Activated CD4-positive, CD25-positive, alpha-beta regulatory T cell (primary cell): Measurements from ENCODE around the gene KLHL24.
"Not testable (repeated sequence)": the region's sequence is repeated elsewhere in the genome, so short reads cannot be mapped to it uniquely, and the experiment has no call there.

ENCODE experiments used
- DNase-seq, 4 experiments: peaks; one replicate each; lab custom pipeline; 2025; lab: John Stamatoyannopoulos, UW

The KLHL24 gene

DNA sequence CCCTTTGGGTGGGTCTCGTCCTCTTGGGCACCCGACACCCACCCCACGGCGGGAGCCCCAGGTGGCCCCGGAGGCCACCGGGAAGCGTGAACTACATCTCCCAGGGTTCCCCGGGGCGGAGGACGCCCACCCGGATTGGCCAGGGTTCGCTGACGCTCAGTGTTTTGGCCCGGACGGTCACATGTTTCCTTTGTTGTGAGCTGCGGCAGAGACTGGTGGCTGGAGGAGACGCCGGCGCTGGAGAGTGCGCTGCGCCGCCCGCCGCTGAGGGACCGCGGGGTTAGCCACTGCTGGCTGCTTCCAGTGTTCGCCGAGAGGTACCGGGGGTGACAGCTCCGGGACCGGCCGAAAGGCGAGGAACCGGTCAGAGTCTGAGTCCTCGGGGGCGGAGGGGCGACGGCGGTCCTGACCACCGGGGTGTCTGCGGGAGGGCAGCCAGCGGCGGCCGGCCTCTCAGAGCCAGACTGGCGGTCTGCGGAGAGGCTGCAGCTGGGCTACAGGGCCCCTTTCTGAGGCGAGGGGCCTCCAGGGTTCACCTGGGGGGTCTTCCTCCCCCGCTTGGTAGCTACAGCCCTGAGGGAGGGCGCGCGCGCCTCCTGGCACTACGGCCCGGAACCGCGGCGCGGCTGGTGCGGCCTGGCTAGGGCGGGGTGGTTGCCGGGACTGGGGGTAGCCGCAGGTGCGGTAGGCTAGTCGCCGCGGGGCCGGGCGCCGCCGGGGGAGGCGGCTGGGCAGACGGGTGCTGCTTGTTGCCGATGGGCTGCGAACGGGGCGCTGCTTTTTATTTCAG is at the start of gene KLHL24:
Gene KLHL24, plus strand, starts transcription at position 193 of the 790 bp plus-strand sequence. CDS start 14,734 bp downstream, outside the sequence.
- DNase-seq = peak; percentile 76 to 84 (median 80)

- DNase-seq = no peak
Observed at GRCh38 chr3:183586477-183586876, 48.9 kb upstream of the KLHL24 start.

DNA sequence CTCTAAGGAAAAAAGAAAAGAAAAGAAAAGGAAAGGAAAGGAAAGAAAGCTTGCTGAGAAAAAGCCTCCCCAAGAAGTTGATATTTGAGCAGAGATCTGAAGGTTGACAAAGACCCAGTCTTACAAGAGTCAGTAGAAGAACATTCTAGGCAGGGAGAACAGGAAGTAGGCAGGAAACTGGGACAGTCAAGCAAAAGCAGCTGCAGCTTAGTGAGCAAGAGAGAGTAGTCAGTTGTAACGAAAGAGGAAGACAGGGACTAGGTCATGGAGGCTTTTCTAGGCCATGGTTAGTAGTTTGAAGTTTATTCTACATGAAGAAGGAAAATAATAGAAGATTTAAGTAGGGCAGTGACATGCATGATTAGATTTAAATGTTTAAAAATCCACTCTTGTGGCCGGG is 48.1 kb upstream of the KLHL24 start:
- no peak for DNase-seq

DNA sequence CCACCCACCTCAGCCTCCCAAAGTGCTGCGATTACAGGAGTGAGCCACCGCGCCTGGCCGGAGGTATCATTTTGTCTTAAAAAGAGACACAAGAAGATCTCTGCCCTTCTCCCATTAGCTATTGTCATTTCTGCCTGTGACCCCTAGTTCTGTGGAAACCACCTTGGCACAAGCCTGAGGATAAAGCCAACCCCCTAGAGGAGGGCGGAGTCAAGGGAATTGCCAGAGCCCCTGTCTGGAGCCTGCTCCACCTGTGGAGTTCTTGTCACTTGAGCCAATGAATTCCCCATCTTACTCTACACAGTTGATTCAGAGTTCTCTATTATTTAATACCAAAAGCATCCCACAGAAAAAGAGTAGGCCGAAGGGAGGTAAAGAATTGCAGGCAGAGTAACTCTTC is 45.0 kb upstream of the KLHL24 start:
- no peak for DNase-seq

DNA sequence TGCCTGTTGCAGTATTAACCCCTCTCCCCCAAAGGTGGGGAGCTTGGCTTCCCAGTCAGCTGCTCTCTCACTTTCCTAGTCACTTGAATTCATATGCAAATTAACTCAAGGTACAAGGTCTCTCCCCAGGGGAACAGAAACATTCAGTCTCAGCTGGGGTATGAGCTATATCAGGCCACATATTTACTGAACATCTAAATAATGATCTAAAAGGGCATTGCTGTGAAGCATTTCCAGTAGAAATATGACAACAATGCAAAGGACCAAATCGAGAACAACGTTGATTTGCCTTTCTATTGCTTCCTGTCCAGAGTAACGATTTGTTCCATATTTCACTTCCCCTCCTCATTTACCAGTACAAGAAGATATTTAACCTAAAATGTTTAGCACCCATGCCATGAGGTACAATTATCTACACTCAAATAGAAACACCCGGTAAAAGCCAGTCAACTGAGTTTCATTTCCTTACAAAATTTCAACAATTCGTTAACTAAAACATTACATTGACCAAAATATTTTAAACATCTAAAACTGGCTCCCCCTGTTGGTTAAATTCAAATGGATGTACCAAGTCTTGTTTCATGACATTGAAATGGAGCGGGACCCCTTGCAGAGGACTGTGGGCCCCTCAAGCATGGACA is 43.4 kb upstream of the KLHL24 start:
- DNase-seq = no peak

- no peak for DNase-seq
Observed at GRCh38 chr3:183592821-183593220, 42.6 kb upstream of the KLHL24 start.

DNA sequence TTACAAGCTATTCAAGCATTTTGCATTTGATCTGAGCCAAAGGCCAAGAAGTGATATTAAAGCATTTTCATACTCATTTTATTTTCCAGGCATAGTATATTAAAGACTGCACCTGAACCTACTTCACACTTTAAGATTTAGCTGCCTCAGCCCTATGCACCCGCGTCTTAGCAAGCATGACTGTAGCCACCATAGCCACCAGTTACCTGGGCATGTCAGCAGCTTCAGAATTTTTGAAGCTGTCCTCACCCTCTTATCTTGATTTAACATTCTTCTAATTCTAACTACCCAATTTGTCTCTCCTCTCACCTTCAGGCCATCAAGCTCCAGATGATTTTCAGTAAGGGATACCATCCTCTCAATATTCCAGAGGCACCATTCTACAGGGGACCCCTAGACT is 40.8 kb upstream of the KLHL24 start:
- no peak for DNase-seq

DNA sequence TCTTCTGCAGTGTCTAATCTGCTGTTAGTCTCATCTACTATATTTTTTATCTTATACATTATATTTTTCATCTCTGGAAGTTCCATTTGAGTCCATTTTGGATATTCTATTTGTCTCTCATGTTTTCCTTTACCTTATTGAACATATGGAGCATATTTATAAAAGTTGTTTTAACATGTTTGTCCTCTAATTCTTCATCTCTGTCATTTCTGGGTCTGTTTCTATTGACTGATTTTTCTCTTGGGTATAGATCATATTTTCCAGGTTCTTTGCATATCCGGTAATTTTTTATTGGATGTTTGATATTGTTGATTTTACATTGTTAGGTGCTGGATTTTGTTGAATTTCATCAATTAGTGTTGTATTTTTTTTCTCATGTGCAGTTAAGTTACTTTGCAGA is 37.5 kb upstream of the KLHL24 start:
- no peak for DNase-seq

- not testable (repeated sequence) for DNase-seq
Observed at GRCh38 chr3:183611326-183611725, 24.1 kb upstream of the KLHL24 start.

DNA sequence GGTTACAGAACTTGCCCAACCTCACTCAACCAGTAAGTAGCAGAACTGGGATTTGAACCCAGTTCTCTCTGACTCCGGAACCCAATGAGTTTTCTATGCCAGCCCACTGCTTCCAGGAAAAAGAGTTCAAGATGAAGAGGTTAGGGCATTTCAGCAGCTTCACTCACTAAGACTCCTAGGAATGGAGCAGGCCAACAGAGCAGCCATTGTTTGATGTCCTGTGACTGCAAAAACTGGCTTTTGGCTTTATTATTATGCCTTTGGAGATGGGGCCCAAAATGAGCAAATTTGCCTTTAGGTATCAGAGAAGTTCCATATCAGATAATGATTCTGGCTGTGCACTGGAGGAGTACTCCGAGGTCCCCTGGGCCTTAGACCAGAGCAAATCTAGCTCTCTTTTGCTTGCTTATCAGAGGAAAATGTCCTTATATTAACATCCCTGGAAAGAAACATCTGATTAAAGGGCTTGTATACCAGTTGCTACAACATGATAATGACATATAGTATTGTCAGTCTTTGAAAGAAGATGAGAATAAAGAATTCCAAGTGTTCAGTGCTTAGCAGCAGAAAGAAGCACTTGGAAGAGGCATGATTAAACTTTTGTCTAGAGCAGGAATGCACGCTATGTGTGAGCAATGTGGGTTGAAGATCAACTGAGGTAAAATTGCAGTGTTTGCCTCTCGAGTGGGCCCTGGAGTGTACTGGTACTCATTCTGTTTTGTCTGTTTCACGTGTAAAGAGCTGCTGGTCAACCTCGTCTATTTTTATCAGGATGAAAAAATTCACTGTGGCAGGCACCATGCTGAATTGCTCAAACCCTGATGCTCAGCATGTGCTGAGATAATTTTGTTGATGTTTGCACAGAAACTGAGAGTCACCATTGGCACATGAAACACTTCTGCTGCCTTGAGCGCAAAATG is 21.8 kb upstream of the KLHL24 start:
- DNase-seq = no peak

DNA sequence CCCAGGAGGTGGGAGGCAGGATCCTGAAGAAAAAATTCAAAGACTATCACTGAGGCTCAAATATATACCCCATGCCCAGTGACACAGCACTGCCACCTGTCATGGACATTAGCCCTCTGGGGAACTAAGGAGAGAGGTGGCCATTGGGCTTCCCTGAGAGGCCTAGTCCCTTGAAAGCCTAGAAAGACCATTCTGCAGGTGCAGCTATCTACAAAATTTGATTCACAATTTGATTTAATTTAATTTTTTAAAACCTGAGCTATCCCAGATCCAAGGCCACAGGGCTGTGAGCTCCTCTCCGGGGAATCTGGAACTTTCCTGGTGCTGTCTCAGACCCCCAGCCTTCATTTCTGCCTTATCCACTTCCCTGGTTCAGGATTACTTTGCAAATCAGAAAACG is 16.9 kb upstream of the KLHL24 start:
- DNase-seq = no peak

DNA sequence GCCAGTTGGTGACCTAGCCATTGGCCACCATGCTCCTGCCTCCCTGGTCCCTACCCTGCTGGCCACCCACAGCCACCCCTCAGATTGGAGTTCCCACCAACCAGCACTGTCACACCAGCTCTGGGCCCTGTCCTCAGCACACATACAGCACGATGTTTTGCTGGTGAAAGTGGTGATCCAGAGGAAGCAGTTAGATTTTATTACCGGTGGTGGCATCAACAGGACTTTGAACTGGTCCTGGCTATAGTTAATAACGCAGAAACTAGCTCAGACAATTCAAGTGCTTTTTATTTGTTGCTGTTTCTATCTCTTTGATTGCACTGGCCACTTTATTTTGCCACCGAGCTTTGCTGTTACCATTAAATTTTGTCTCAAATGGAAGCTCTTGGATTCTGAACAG is 16.4 kb upstream of the KLHL24 start:
- no peak for DNase-seq

DNA sequence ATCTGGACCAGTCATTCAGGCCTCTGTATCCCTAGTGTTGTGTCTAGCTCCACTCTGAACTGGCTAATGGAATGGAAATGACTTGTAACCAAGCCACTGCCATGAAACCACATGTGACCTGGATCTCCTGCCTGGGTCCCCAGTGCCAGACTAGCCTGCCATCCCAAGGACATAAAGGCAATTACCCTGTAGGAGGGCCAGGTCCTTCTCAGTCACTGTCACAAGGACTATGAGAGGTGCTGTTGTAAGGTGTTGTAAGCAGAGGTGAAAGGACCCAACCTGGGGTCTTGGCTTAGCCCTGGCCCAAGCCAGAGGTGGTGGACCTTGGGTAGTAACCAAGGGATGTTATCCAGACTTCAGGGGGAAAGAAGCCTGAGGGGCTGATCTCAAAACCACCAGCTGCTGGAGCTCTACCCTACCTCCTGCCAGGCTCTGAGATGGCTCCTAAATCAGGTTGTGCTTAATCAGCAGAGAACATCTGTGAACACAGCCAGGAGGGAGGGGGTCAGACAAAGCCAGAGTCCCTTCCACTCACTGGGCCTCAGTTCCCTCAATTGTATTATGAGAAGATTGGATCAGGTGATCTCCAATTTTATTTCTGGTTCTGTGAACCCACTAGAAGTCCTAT is 15.7 kb upstream of the KLHL24 start:
- no peak for DNase-seq

GRCh38 chr3:183620252-183620628 is 15.2 kb upstream of the KLHL24 start:
- DNase-seq = no peak

- DNase-seq = not testable (repeated sequence)
Observed at GRCh38 chr3:183622473-183622872, 12.9 kb upstream of the KLHL24 start.

- no peak for DNase-seq
Observed at GRCh38 chr3:183626877-183627594, 8.4 kb upstream of the KLHL24 start.

DNA sequence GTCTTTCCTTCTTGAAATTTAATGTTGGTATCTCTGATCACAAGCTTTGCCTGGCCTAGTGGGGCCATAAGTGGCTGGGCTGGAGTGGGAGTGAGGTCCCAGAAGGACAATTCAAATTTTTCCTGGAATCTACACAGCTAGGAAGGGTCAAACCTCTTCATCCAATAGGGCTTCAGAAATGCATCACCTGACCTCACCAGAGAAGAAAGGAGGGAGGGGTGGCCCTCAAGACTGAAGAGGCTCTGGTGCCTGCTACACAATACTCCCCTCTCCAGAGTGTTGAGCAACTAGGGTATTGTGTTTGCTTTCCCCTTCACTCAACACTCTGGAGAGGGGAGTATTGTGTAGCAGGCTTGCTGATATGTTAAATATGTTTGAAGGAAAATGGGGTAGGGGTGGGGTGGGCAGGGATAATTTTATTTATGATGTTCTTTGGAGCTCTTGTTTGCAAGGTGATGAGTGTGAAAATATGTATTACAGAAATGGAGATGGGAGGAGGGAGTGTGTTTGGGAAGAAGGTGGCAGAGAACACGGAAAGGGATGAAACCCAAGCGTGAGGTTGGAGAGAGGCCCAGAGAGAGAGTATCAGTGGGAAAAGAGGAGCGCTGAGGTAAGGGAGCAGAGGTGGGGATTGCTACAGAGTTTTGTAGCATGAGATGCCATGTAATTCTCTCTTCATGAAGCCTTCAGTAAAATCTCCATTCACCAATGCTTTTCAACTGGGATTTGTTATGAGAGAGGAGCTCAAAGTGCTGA is 5.7 kb upstream of the KLHL24 start:
- DNase-seq = no peak

DNA sequence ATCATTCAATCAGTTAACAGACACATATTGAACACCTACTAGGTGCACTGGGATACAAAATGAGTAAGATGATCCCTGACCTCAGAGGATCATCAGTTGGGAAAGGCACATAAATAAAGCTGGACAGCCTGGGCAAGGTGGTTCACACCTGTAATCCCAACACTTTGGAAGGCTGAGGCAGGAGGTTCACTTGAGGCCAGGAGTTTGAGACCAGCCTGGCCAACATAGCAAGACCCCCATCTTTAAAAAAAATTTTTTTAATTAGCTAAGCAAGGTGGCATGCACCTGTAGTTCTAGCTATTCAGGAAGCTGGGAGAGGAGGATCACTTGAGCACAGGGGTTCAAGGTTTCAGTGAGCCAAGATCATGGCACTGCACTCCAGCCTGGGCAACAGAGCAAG is 3.7 kb upstream of the KLHL24 start:
- no peak for DNase-seq

- not testable (repeated sequence) for DNase-seq
Observed at GRCh38 chr3:183632725-183633124, 2.7 kb upstream of the KLHL24 start.

DNA sequence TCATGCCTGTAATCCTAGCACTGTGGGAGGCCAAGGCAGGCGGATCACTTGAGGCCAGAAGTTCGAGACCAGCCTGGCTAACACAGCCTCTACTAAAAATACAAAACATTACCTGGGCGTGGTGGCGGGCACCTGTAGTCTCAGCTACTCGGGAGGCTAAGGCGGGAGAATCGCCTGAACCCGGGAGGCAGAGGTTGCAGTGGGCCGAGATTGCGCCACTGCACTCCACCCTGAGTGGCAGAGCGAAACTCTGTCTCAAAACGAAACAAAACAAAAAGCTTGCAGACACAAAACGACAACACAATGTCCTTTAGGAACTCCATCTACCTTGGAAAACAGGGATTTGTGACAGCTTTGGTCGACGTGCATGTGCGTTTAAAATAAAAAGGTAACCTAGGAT is 716 bp upstream of the KLHL24 start:
- no peak for DNase-seq

GRCh38 chr3:183635107-183635430 is 354 bp upstream of the KLHL24 start:
- DNase-seq = no peak
